Stimulated activated CD4-positive, alpha-beta T cell treated with anti-CD3 and anti-CD28 coated beads, Interleukin-1b, Interleukin-23, amount 100 ng/mL, for 1 hour (primary cell): ENCODE measurements around the gene WDR93.

ENCODE experiments used
- DNase-seq, 2 donors: peaks; one replicate each; pipeline ENCODE4 v3.0.0-alpha.2; 2020; ENCODE audit warnings: low read depth in 2 of 2

Gene WDR93

GRCh38 chr15:89662893-89663626 is 27.6 kb upstream of the WDR93 start:
- no peak for DNase-seq

- no peak for DNase-seq
Measured at GRCh38 chr15:89664441-89665350, 25.9 kb upstream of the WDR93 start.

GRCh38 chr15:89665449-89666181 is 25.0 kb upstream of the WDR93 start:
- no peak for DNase-seq

GRCh38 chr15:89666184-89666857 is 24.3 kb upstream of the WDR93 start:
- DNase-seq = no peak

- DNase-seq = no peak
Measured at GRCh38 chr15:89666858-89667705, 23.5 kb upstream of the WDR93 start.

GRCh38 chr15:89667706-89667960 is 23.0 kb upstream of the WDR93 start:
- DNase-seq = no peak

GRCh38 chr15:89668171-89668570 is 22.4 kb upstream of the WDR93 start:
- DNase-seq = no peak

- no peak for DNase-seq
Measured at GRCh38 chr15:89669309-89669865, 21.2 kb upstream of the WDR93 start.

GRCh38 chr15:89669941-89670340 is 20.7 kb upstream of the WDR93 start:
- no peak for DNase-seq

GRCh38 chr15:89670971-89671560 is 19.5 kb upstream of the WDR93 start:
- DNase-seq = no peak

GRCh38 chr15:89671687-89672086 is 18.9 kb upstream of the WDR93 start:
- no peak for DNase-seq

GRCh38 chr15:89672221-89673164 is 18.1 kb upstream of the WDR93 start:
- DNase-seq = no peak

GRCh38 chr15:89673165-89673512 is 17.5 kb upstream of the WDR93 start:
- no peak for DNase-seq

- no peak for DNase-seq
Measured at GRCh38 chr15:89674526-89674925, 16.1 kb upstream of the WDR93 start.

GRCh38 chr15:89675606-89676005 is 15.0 kb upstream of the WDR93 start:
- no peak for DNase-seq

GRCh38 chr15:89677381-89677780 is 13.2 kb upstream of the WDR93 start:
- no peak for DNase-seq

- no peak for DNase-seq
Measured at GRCh38 chr15:89679212-89679611, 11.4 kb upstream of the WDR93 start, which contains the start of gene PLIN1. TSS of gene PLIN1 (minus strand) at chr15:89679367. CDS start at chr15:89677489, 1,878 bp downstream.

GRCh38 chr15:89680282-89680873 is 10.2 kb upstream of the WDR93 start:
- no peak for DNase-seq

- no peak for DNase-seq
Measured at GRCh38 chr15:89681146-89681545, 9.5 kb upstream of the WDR93 start.
